Left ventricle myocardium superior (tissue), 1 donor: ENCODE results near the gene PHLDB2. TPM values are rescaled to one million over a fixed set of nuclear protein-coding genes. Genes with fewer than 3 reads are reported as not detected.

Source experiments
- ATAC-seq: fragments of 200-7000 bp; cut with Tn5 transposase; one replicate; pipeline ENCODE4 v1.9.1; 2020; ENCODE audit warnings: mild to moderate bottlenecking, moderate library complexity
- DNase-seq: peaks from one replicate; pipeline ENCODE4 v3.0.0-alpha.2; 2020
- intact Hi-C: fragments of 100-400 bp; cut with micrococcal nuclease; formaldehyde crosslinking; loops from one replicate; pipeline ENCODE4 v1.11.0; 2022
- total RNA-seq: library from RNA; stranded (reverse); fragmentation: NEBNext Ultra II Directional; extraction: Animal tissue kit (Norgen Biotek cat#: 25700); gene quantifications from one replicate; pipeline ENCODE4 v1.2.1, GENCODE V29; 2021
- donor health status: DM: no; HTN: yes; CAD: no; lungs with severe emphysema.

The PHLDB2 gene
- total RNA-seq, 1 donor from 2014 or later = 128 TPM

GRCh38 chr3:112003321-112004080 is 144.4 kb downstream of the PHLDB2 start:
- no peak for DNase-seq
- intact Hi-C loops = no loop called here
- ATAC-seq = no peak

- DNase-seq = no peak
- intact Hi-C loops = no loop called here
- no peak for ATAC-seq
Measured at GRCh38 chr3:112004187-112004586, 145.1 kb downstream of the PHLDB2 start.

GRCh38 chr3:112004669-112005068 is 145.6 kb downstream of the PHLDB2 start:
- ATAC-seq = no peak
- intact Hi-C loops = no loop called here
- no peak for DNase-seq

GRCh38 chr3:112005091-112005672 is 146.1 kb downstream of the PHLDB2 start:
- ATAC-seq = no peak
- intact Hi-C loops = no loop called here
- no peak for DNase-seq

- ATAC-seq (peak; percentile 53), DNase-seq (peak; percentile 40)
- intact Hi-C loops = no loop called here
Measured at GRCh38 chr3:112007633-112008032, 148.6 kb downstream of the PHLDB2 start.

- intact Hi-C loops = no loop called here
- ATAC-seq (no peak), DNase-seq (no peak)
Measured at GRCh38 chr3:112009670-112010069, 150.6 kb downstream of the PHLDB2 start.

GRCh38 chr3:112010636-112011035 is 151.6 kb downstream of the PHLDB2 start:
- no peak for ATAC-seq
- intact Hi-C loops = no loop called here
- DNase-seq = no peak

- ATAC-seq (no peak), DNase-seq (no peak)
- intact Hi-C loops = no loop called here
Measured at GRCh38 chr3:112011376-112011940, 152.4 kb downstream of the PHLDB2 start.

- DNase-seq = no peak
- intact Hi-C loops = no loop called here
- peak; percentile 64 for ATAC-seq
Measured at GRCh38 chr3:112012205-112012992, 153.3 kb downstream of the PHLDB2 start.

GRCh38 chr3:112013058-112013783 is 154.2 kb downstream of the PHLDB2 start:
- DNase-seq (peak; percentile 64), ATAC-seq (peak; percentile 91)
- intact Hi-C loops = no loop called here

GRCh38 chr3:112013784-112014143 is 154.7 kb downstream of the PHLDB2 start:
- no peak for ATAC-seq
- intact Hi-C loops = no loop called here
- DNase-seq = no peak

GRCh38 chr3:112017091-112017490 is 158.0 kb downstream of the PHLDB2 start:
- intact Hi-C loops = no loop called here
- ATAC-seq = no peak
- no peak for DNase-seq

- intact Hi-C loops = no loop called here
- DNase-seq (no peak), ATAC-seq (no peak)
Measured at GRCh38 chr3:112018712-112019111, 159.6 kb downstream of the PHLDB2 start.

GRCh38 chr3:112019716-112020115 is 160.7 kb downstream of the PHLDB2 start:
- no peak for ATAC-seq
- intact Hi-C loops = no loop called here
- DNase-seq = no peak

GRCh38 chr3:112020674-112021085 is 161.6 kb downstream of the PHLDB2 start:
- no peak for ATAC-seq
- intact Hi-C loops = no loop called here
- no peak for DNase-seq
